ENCODE results near the gene HAUS3. TPM values are rescaled to one million over a fixed set of nuclear protein-coding genes. Genes with fewer than 3 reads are reported as not detected.
A peak's percentile ranks its signal among the peaks of the same experiment; 100 is the strongest.

HAUS3 gene
- total RNA-seq, 2 donors from 2014 or later = 7.7 to 9.7 TPM

DNA sequence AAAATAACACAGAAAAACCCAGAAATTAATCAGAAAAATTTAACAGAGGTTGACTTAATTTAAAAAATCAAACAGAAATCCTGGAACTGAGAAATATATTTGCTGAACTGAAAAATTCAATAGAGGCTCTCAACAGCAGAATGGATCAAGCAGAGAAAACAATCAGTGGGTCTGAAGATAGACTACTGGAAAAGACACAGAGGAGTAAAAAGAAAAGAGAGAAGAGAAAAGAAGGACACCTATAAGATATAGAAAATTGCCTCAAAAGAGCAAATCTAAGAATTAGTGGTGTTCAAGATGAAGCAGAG, 55.1 kb downstream of the HAUS3 start:
- no peak for DNase-seq
- intact Hi-C loops (cut with DNase I, micrococcal nuclease) = no loop called here

DNA sequence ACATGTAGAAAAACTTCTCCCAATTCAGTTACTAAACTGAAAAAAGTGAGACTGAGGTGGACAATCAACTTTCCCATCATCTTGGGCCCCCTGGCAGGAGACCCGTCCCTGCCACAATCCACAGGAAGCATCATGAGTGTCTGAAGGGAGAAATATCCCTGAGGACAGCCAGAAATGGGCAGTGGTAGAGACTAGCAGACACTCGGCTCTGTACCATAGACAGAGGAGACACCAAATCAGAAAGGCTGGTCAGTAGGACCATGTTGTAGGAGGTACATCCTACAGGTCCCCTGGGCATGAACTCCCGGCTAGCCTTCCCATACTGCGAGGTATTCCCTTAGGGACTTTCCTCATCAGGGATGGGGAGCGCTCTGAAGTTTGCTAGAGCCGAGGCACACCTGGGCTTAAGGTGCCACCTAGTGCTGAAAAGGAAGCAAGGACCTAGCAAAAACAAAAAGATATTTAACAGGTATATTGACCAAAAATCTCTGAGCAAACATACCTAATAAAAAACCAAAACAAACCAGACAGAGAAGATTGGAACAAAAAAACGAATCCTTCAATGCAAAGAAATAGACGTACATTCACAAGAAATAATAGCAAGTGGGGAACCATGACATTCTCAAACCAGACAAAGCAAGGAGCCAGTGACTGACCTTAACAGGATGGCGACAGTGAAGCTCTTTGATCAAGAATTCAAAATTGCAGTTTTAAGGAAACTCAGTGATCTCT, 55.6 kb downstream of the HAUS3 start:
- peak; percentile 93 for ATAC-seq
- intact Hi-C loops (cut with DNase I, micrococcal nuclease) = no loop called here
- DNase-seq = peak in 1 of 2 donors; percentile 27

More for the DNA sequence above, 55.1 kb downstream of the HAUS3 start:
- no peak for ATAC-seq

DNA sequence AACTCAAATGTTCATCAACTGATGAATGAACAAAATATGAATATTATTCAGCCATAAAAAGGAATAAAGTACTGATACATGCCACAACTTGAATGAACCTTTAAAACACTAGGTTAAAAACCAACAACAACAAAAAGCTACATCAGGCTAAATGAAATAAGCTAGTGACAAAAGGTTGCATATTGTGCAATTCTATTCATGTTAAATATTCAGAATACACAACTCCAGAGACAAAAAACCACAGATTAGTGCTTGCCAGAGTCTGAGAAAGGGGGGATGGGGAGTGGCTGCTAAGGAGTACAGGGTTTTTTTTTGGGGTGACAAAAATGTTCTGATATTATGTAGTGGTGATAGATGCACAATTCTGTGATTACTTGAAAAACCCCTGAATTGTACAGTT, 58.5 kb downstream of the HAUS3 start:
- ATAC-seq = no peak
- no peak for DNase-seq
- intact Hi-C loops (cut with DNase I, micrococcal nuclease) = no loop called here

DNA sequence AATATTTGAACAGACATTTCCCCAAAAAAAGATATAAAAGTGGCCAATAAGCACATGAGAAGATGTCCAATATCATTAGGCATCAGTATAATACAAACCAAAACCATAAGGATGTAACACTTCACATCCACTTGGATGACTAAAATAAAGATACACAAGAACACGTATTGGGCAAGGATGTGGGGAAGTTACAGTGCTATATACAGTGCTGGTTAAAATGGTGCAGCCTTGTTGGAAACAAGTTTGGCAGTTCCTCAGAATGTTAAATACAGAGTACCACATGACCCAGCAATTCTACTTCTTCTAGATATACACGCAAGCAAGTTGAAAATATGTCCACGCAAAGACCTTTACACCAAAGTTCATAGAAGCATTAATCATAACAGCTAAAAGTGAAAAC, 58.9 kb downstream of the HAUS3 start:
- ATAC-seq = no peak
- intact Hi-C loops (cut with DNase I, micrococcal nuclease) = no loop called here
- DNase-seq = no peak

DNA sequence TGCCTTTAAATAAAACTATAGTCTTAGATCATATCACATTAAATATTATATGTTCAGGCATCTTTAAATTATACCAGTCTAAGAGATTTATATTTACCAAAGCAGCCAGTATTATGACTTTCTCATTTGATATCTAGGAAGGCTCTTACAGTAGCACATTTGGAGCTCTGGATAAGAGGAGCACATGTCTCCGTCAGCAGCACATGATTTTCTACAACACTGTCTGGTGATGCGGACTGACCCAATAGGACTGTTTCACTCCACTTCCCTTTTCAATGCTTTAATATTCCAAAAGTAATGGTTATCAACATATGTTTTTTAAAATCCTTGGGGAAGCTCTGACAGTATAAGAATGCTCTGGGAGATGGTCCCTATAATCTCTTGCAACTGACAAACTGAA, 61.5 kb downstream of the HAUS3 start:
- intact Hi-C loops (cut with DNase I, micrococcal nuclease) = no loop called here
- DNase-seq = no peak
- ATAC-seq = no peak

DNA sequence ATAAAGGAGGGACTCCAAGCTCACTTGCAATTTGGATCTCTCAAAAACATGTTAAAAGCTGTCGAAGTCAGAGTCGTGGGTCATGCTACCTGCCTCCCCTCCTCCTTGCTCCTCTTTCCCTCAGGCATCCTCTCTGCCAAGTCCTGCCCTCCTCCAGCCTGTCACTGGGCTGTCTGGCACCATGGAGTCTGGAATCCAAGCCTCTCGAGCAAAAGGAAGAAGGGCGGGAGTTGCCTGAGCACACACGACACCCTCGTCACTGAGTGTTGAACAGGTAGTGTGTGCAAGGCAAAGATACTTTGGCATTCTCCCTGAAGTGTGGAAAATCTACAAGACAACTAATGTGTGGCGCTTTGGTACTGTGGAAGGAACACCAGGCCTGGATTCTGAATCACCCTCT, 62.2 kb downstream of the HAUS3 start:
- no peak for DNase-seq
- intact Hi-C loops (cut with DNase I, micrococcal nuclease) = no loop called here
- peak; percentile 61 for ATAC-seq

DNA sequence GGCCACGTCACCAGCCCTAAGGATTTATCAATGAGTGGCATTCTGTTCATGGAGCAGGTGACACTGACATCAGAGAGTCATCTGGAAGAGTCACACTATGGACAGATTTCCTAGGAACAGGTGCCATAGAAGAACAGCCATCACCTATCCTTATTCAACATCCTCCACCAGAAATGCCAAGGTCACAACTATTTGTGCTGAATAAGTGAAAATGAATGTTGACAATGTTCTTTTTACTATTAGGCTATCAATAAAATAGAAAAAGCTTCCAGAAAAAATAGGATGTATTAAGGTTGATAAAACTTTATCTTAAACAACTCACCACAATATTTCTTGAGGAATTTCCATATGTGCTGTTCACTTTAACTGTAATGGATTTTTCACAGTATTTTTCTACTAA, 62.9 kb downstream of the HAUS3 start:
- DNase-seq = no peak
- intact Hi-C loops (cut with DNase I, micrococcal nuclease) = no loop called here
- ATAC-seq = no peak

Other genes starting within 250 kb of the HAUS3 start
- 10 to 100 TPM; 28.2 to 28.7 TPM for gene NELFA, start 233.1 kb downstream of the HAUS3 start, total RNA-seq
- gene NAT8L, start 182.8 kb downstream of the HAUS3 start, total RNA-seq = under 1 TPM; 0.06 to 0.25 TPM
- gene POLN, start within 50 bp of the HAUS3 start, total RNA-seq = 1 to 10 TPM; 1.3 to 3.1 TPM
- gene MXD4, start 20.0 kb upstream of the HAUS3 start, total RNA-seq = 10 to 100 TPM; 33.1 to 49.8 TPM
- 10 to 100 TPM; 31.9 to 48.7 TPM for gene ZFYVE28, start 176.5 kb upstream of the HAUS3 start, total RNA-seq
- gene CFAP99, start 176.8 kb upstream of the HAUS3 start, total RNA-seq = under 1 TPM; 0.46 to 0.73 TPM
- gene RNF4, start 227.0 kb upstream of the HAUS3 start, total RNA-seq = 10 to 100 TPM; 45.6 to 47.4 TPM